PC-9 (cell line): ENCODE data around the gene MED27.

Experiments
- CTCF ChIP-seq: fragments of 200-600 bp; sonication (generic); conservative IDR thresholded peaks from 2 replicates; pipeline ENCODE4 v1.6.1; 2017; ENCODE audit warnings: mixed run types, antibody characterized with exemption, mild to moderate bottlenecking, moderate library complexity
- EZH2 ChIP-seq: fragments of 200-600 bp; sonication (generic); IDR thresholded peaks from 2 replicates; pipeline ENCODE4 v1.8.0; 2017; ENCODE audit warnings: antibody characterized with exemption, low read depth

GRCh38 chr9:131851414-131851813 is 228.3 kb downstream of the MED27 start:
- no peak for TF ChIP-seq CTCF
- no peak for TF ChIP-seq EZH2
